T47D (cell line): ENCODE results near the gene CHMP3.
"Not testable (repeated sequence)": the region's sequence is repeated elsewhere in the genome, so short reads cannot be mapped to it uniquely, and the experiment has no call there.

Experiments
- DNase-seq, 2 experiments: peaks; one replicate each; pipeline versions ENCODE4 v3.0.0 to v3.0.0-alpha.2; 2011 to 2012; ENCODE audit warnings: low read depth in 1 of 2, low spot score in 1 of 2
- JUND ChIP-seq: IDR thresholded peaks from 2 replicates; pipeline ENCODE4 v1.6.1; 2012; ENCODE audit warnings: low read depth
- in situ Hi-C: cut with HindIII; loops from 2 replicates; pipeline ENCODE4 v1.10.0; 2016; ENCODE audit warnings: low sequenced_read_pairs, low pct_unique_long_range_greater_than_20kb

CHMP3 gene

DNA sequence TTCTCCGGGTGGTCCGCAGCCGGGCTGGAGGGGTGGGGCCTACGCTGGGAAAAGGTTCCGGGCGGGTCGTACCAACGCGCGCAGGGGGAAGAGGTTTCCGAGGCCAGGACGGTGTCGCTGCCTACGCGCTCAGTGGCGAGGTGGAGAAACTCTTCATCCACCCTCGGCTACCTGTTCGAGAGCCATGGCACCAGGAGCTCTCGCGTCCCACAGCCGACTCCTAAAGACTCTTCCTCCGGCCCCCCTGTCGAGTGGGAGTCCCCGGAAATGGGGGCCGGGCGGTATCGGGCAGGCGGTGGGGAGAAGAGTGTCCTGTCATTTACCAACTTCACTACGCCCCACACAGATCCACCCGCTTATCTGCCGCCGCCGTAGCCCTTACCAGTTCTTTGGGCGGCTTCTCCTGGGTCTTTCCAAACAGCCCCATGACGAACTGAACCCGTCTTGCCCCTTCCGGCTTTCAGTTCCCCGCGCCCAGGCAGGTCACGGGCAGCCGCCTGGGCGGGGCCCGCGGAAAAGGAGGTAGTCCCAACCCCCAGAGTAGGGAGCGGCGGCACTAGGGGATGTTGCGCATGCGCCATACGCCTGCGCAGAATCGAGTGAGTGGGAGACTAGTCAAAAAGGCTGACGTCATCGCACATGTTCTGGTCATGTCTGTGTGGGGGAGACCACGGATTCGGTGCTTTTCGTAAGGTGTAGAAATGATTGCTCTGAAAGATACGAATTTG is at the start of gene CHMP3:
CHMP3 (minus strand) TSS at position 522 of the 728 bp plus-strand sequence; CDS start at position 427, 95 bp downstream.
- in situ Hi-C loops: no loop called here
- DNase-seq: peak; percentile 85 to 96
- TF ChIP-seq JUND: no peak

DNA sequence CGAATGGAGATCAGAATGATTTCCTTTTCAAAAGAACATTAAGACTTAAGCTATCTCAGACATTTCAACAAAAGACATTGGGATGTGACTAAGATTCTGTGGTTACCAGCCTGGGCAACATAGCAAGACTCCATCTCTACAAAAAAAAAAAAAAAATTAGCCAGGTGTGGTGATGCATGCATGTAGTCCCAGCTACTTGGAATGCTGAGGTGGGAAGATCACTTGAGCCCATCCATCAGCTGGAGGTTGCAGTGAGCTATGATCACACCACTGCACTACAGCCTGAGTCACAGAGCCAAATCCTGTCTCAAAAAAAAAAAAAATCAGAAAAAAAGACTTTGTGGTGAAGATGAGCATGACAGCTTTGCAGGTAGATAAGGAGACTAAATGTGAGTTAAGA is 47.6 kb upstream of the CHMP3 start:
- no peak for DNase-seq
- in situ Hi-C loops: no loop called here
- no peak for TF ChIP-seq JUND

DNA sequence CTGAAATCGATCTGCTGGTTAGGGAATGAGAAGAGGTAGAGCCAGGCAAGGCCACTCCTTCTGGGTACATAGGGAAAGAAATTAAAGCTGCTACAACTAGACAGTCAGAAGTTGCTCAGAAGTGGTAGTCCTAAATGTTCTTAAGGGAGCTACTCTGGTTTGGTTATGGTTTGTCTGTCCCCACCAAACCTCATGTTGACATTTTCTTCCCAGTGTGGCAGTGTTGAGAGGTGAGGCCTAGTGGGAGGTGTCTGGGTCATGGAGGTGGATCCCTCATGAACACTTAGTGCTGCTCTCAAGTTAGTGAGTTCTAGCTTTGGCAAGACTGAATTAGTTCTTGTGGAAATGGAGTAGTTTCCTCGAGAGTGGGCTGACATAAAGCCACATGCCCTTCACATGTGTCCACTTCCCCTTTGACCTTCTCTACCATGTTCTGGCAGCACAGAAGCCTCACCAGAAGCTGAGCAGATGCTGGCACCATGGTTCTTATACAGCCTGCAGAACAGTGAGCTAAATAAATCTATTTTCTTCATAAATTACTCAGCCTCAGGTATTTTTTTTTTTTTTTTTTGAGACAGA is 45.7 kb upstream of the CHMP3 start:
- no peak for DNase-seq
- no peak for TF ChIP-seq JUND
- in situ Hi-C loops: no loop called here

DNA sequence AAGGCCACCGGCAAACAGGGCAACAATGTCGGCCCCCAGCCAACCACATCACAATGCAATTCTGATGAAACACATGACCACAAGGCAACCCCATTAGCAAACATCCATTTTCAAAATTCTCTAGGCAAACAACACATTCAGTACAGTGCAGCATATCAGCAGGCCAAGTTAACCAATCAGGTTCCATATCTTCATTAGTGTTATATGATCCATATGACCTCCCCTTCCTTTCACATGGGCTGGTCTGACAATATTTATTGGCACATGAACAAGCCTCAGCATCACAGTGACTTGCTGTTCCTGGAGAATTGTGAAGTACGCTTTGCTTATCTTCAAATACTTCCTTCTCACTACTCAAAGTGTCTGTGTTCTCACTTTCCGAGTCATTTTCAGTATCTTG is 40.7 kb upstream of the CHMP3 start:
- no peak for DNase-seq
- in situ Hi-C loops: no loop called here
- TF ChIP-seq JUND: no peak

DNA sequence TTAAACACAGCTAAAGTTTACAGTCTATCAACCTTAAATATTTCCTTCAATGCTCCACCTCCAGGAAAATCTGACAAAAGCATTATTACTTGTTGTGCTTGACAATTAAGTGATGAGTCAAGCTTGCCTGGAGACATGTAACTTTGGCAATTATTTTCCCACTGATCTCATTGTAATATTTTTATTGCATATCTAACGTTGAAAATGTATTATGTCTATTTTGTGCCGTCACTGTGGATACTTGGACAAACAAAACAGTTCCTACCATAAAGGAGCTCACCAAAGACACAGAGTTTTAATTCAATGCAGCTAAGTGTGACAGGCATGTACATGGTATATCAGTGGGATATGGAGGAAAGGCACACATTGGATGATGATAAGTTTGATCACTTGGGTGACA is 35.7 kb upstream of the CHMP3 start:
- TF ChIP-seq JUND: no peak
- in situ Hi-C loops: no loop called here

DNA sequence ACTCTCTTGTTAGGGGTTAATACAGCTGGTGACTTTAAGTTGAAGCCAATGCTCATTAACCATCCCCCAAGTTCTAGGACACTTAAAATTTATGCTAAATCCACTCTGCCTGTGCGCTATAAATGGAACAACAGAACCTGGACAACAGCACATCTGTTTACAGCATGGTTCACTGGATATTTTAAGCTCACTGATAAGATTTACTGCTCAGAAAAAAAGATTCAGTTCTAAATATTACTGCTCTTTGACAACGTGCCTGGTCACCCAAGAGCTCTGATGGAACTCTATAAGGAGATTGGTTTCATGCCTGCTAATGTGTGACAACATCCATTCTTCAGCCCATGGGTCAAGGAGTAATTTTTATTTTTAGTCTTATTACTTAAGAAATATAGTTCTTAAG is 32.9 kb upstream of the CHMP3 start:
- in situ Hi-C loops: no loop called here
- TF ChIP-seq JUND: no peak
- no peak for DNase-seq

More for the DNA sequence above, 35.7 kb upstream of the CHMP3 start:
- no peak for DNase-seq

DNA sequence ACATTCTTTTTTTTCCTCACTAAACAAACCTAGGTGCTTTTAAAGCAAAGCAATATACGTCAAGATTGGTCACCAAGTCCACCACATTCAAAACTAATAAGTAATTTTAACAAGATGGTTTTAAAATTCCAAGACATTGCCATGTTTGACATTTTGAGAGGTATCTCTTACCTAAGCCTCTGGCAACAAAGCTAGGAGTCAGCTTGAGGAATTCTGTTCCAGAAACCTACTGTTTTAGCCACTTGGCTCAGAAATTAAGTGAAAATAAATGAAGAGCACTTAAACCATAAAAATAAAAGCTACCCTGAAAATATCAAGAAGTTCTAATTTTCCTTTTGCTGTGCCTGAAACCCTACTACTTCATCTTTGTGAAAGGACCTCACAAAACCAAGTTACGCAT is 30.0 kb upstream of the CHMP3 start:
- no peak for TF ChIP-seq JUND
- in situ Hi-C loops: no loop called here
- no peak for DNase-seq

DNA sequence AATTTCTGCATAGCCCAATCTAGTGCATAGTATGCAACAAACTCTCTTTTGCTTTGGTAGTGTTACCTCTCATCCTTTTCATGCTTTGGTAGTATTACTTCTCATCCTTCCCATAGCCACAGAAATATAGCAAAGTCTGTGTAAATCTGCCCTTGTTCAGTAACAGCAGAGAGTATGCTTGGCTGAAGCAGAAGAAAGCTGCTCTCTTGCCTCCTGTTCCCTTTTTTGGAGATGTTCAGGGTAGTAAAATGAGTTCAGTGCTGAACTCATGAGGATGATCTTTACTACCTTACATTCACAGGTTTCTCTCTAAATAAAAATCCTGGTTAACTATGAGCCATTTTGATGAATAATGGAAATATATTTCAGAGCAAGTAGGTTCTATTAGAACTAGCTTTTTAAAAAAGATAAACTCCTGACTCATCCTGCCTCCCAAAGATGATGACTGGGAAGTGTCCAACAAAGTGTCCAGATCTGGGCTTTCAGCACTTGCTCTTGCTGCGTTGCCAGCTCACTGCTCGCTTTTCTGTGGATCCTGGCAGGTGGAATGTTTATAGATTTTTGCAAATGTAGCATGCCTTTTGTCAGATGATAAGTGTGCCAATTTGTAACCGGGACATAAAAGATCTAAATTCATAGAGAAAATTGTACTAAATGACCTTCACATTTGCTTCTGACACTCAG is 29.4 kb upstream of the CHMP3 start:
- in situ Hi-C loops: no loop called here
- TF ChIP-seq JUND: no peak
- DNase-seq: no peak

DNA sequence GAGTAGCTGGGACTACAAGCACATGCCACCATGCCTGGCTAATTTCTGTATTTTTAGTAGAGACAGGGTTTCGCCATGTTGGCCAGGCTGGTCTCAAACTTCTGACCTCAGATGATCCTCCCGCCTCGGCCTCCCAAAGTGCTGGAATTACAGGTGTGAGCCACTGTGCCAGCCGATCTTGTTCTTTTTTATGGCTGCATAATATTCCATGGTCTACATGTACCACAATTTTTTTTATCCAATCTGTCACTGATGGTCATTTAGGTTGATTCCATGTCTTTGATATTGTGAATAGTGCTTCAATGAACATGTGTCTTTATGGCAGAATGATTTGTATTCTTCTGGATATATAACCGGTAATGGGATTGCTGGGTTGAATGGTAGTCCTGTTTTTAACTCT is 26.5 kb upstream of the CHMP3 start:
- DNase-seq, in situ Hi-C loops: not testable (repeated sequence)

DNA sequence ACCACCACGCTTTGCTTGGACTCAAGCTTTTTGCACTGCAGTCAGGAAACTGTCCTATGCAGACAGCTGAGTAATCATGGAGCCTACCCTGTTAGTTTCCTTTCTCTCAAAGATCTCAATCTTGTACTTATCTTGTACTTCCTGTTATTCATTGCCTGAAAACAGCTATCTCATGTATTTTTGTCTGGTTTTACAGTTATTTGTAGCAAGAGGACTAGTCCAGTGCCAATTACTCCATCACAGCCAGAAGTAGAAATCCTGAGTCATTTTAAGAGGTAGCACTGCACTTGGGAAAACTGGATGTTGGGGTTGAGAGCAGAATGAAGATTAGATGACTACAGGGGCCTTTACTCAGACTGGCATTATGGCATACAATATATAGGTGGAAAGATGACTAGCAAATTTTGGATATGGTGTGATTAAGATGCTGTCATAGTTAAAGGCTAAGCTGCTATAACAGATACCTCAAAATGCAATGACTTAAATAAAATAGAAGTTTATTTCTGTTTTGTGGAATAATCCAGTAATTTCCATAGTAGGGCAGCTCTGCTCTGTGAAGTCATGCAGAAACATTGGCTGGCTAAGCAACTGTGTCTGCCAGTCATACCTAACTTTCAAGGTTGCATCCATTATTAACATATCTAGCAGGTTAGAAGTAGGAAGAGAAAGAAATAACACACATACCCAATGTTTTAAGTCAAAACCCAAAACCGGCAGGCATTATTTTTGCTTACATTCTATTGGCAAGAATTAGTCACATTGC is 21.1 kb upstream of the CHMP3 start:
- in situ Hi-C loops: no loop called here
- no peak for DNase-seq
- TF ChIP-seq JUND: no peak

DNA sequence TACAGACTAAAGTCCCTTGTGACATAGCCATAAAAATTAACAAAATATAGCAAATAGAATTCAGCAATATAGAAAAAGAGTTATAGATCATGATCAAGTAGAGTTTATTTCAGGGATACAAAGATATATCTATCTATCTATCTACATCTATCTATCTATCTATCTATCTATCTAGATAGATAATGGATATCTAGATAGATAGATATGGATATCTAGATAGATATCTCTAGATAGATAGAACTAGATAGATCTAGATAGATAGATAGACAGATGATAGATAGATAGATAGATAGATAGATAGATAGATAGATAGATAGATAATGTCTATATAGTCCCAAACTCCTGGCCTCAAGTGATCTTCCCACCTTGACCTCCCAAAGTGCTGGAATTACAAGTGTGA is 17.3 kb upstream of the CHMP3 start:
- no peak for DNase-seq
- TF ChIP-seq JUND: no peak
- in situ Hi-C loops: no loop called here

DNA sequence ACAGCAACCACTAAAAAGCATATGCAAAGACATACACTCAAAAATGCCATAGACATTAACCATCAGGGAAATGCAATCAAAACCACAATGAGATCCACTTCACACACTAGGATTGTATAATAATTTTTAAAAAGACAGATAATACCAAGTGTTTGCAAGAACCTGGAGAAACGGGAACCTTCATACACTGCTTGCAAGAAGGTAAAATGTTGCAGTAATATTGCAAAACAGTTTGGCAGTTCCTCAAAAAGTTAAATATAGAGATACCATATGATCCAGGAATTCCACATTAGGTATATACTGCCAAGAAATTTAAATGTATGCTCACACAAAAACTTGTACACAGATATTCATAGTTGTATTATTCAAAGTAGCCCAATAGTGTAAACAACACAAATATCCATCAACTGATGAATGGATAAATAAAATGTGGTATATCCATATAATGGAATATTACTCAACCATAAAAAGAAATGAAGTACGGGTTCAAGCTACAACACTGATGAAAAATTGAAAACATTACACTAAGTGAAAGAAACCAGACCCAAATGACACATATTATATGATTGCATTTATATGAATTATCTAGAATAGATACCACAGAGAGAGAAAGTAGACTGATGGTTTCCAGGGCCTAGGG is 14.7 kb upstream of the CHMP3 start:
- no peak for TF ChIP-seq JUND
- in situ Hi-C loops: no loop called here
- no peak for DNase-seq
